Fibroblast of skin of left quadriceps (primary cell): ENCODE measurements around the gene GPX4.
"Not testable (repeated sequence)": the region's sequence is repeated elsewhere in the genome, so short reads cannot be mapped to it uniquely, and the experiment has no call there.

Experiments
- DNase-seq, 2 experiments: peaks; one replicate each; pipeline ENCODE4 v3.0.0-alpha.2; 2013; ENCODE audit warnings: low read depth in 2 of 2

Gene GPX4

DNA sequence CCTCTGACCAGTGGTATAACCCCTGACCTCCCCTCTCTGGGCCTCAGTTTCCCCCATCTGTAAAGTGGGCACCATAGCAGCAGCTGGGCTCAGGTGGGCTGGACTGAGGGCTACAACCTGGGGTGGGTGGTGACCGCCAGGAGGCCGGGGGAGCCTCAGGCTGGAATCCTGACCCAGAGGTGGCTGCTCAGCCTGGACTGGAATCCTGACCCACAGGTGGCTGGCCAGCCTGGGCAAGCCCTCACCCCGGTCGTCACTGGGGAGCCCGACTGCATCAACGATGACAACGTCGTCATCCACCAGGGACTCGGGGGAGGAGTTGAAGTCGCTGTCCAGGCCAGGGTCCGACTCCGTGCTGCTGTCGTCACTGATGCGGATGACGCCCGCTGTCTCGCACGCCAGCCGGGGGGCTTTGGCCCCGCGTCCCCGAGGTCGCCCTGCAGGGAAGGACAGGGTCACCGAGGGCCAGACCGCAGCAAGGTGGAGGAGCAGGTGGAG, 10.2 kb downstream of the GPX4 start:
- no peak for DNase-seq

DNA sequence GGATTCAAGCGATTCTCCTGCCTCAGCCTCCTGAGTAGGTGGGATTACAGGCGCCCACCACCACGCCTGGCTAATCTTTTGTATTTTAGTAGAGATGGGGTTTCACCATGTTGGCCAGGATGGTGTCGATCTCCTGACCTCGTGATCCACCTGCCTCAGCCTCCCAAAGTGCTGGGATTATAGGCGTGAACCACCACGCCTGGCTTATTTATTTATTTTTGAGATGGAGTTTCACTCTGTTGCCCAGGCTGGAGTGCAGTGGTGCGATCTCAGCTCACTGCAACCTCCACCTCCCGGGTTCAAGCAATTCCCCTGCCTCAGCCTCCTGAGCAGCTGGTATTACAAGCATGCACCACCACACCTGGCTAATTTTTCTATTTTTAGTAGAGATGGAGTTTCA, 10.9 kb downstream of the GPX4 start:
- DNase-seq = not testable (repeated sequence)

DNA sequence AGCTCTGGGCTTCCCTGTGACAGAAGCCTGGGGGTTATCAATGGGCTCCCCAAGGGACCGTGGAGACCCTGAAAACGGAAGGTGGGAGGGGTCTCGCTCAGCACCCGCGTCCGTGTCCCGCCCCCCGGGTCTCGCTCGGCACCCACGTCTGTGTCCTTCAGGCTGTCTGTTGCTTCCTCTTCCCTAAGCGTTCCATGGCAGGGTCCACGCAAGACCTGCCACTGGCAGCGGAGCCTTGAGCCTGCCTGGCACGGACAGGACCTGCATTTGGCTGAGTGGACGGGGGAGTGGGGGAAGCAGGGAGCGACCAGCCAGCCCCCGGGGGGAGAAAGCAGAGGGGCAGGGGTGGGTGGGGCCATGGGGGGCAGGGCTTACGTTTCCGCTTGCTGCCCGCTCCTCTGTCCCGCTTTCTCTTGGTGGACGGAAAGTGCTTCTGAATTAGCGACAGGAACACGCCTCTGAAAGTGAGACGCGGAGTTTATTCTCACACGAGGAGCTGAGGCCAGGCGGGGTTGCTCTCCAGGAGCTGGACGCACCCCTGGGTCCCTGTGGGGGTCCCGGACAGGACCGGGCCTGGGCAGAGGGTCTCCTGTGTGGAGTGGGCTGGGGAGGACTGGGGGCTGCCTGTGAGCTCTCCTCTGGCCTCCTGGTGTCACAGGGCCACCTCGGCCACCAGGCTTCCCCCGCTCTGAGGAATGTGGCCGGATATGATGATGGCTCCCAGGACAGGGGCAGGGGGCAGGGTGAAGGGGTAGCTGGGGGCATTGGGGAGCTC, 12.0 kb downstream of the GPX4 start:
- no peak for DNase-seq

DNA sequence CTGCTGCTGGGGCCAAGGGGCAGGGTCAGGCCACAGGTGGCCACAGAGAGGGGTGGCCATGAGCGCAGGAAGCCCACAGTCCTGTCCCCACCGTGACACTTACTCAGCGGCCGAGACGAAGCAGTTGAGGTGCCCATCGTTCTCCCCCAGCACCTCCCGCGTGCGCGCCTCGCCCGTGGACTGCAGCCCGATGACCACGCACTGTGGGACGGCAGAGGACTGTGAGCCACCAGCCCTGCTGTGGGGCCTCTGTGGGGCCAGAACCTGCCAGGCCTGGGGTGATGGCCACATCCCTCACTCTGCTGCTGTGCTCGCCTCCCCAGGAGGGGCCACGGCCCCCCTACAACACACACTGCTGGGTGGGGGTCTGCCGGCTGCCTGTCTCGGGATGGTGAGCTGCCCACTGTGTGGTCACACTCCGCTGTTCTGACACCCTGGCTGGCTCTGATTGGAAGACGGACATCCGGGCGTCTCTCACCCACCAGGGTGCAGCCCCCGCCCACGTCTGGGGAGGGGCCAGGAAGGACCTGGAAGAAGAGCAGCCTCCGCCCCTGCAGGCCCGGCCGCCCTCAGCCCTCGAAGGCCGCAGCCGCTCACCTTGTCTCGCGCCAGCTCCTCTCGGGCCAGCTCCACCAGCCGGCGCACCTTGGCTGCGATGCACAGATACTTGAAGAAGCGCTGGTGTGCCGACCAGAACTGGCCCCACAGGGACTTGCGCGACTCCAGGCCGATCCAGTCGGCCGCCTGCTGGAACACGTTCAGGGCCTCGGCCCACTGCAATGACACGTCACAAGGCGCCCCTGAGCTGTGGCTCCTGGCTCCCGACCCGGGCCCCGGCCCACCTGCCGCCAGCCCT, 13.2 kb downstream of the GPX4 start:
- no peak for DNase-seq

DNA sequence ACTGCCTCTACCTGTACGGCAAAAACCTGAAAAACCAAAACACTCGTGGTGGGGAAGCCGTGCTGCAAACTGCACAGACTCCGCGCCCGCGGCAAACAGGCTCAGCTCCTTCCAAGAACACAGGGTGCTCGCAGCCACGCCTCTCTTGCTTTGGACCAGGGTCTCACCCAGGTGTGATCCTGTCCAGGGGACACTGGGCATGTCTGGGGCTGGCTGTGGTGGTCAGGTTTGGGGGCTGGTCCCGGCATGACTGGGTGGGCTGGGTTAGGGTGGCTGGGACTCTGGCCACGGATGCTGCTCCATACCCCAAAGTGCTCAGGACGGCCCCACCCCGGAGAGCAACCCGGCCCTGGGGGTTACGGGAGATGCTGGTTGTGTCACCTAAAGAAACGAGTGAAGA, 13.9 kb downstream of the GPX4 start:
- no peak for DNase-seq

DNA sequence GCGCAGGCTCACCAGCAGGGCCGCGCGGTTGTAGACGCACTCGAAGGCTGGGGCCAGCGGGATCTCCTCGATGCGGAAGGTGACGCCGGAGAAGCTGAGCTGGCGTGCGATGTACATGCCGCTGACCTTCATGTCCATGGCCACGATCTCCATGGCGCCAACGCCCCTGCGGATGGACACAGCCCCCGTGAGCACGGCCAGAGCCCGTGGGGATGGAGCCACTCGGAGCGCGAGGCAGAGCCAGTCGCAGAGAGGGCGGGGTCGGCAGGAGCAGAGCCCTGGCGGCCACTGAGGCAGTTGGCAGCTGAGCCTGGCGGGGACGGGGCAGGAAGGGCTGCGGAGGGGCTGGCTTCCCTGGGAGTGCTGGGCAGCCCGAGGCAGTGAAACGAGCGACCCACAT, 15.2 kb downstream of the GPX4 start:
- no peak for DNase-seq

DNA sequence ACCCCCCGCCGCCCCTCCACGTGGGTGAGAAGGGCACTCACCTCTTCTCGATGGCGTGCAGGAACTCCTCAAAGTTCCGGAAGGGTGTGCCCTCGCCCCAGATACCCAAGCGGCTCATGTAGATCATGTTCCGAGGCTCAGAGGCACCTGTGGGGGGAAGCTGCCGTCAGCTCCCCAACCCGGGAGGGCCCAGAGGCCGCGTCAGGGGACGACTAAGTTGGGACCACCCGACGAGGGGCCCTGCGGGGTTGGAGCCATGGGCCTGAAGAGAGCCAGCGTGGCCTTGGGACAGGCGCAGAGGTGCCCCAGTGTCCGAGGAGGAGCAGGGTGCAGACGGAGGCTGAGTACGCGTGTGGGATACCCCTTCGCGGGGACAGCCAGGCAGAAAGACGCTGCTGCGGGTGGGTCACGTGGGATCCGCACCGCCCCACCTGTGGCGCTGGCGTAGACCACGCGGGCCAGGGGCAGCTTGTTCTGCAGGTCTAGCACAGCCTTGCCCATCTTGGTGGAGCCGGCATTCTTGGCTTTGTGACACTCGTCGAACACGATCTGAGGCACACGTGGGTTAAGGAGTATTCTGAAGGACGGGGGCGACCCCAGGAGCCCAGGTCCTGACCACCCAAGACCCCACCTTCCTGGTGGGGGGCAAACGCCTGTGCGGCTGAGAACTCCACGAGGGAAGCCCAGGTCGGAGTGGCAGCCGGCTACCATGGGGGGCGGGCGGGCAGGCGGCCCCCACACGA, 15.9 kb downstream of the GPX4 start:
- DNase-seq = no peak

DNA sequence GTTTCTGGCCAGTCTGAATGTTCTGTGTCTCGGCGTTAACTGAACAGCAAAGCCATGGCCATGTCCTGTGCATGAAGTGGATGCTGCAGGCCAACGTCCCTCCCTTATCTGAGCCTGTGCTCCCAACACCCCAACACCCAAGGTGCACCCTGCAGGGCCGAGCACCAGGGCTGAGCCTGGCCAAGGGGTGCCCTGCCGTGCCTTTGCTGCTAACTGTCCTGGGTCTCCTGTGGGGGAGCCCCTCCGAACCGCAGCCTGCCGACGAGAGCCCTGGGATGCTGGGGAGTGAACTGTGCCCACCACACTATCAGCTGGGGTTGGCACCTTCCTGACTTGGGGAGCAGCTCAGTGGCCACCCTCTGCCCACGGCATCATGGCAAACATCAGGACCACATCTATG, 17.6 kb downstream of the GPX4 start:
- DNase-seq = no peak

DNA sequence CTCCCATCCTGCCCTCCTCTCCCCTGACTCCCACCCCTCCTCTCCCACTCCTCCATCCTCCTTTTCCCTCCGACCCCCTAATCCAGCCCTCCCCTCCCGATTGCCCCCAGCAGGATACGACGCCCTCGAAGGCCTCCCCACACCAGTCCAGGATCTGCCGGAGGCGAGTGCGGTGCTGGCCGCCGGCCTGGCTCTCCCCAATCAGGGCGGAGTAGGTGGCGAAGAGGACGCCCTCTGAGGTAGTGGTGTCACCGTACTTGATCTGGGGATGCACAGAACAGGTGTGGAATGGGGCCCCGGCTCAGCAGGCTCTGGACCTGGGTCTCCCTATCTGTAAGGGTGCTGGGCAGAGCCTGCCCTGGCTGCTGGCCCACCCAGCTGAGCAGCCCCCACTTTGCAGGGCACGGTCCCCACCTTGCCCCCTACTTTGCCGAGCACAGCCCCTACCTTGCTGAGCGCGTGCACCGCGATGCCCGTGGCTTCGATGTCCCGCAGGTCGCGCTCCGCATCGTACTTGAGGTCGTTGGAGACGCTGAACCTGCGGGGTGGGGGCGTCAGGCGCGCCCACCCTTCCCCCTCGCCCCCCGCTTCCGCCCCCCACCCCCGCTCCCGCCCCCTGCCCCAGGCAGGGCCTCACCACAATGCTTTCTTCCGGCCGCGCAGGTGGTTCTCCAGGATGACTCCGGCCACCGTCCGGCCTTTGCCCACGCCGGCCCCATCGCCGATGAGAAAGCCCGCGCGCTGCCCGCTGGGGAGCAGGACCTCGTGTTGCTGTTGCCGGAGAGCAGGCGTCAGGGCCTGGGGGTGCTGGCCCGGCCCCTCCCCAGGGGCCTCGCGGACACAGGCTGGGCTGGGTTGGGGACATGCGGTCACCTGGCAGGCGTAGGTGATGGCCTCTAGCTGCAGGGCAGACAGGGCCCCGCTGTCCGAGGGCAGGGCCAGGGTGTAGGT, 18.5 kb downstream of the GPX4 start:
- no peak for DNase-seq

DNA sequence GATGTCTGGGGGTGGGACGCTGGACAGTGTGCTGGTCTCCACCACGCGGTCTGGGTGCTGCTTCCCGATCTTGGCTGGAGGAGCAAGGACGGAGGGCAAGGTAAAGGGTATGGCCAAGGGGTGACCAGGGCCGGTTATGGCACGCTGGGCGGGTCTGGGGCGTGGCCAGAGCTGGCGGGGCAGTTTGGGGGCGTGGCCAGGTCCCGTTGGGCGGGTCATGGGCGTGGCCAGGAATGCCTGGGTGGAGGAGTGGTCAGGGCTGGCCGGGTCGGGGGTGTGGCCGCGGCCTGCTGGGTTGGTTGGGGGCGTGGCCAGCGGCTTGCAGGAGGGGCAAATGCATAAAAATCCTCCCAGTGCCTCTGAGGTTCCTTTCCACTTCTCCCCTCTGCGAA, 19.2 kb downstream of the GPX4 start:
- no peak for DNase-seq

DNA sequence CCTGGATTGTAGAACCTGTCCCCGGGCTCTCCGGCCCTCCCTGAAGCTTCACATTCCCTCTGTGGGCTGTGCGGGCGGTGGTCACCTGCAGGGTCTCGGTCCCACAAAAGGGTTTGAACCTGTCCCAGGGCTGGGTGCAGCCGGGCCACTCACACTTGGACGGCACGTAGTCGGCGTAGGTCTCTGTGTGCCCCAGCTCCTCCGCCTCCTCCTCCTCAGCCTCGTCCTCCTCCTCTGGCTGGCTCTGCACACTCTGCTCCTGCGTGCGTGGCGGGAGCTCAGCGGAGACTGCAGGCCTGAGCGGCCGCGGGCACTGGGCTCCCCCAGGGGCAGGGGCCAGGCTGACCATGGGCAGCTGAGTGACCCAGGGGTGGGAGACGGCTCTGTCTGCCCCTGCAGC, 19.6 kb downstream of the GPX4 start:
- no peak for DNase-seq

DNA sequence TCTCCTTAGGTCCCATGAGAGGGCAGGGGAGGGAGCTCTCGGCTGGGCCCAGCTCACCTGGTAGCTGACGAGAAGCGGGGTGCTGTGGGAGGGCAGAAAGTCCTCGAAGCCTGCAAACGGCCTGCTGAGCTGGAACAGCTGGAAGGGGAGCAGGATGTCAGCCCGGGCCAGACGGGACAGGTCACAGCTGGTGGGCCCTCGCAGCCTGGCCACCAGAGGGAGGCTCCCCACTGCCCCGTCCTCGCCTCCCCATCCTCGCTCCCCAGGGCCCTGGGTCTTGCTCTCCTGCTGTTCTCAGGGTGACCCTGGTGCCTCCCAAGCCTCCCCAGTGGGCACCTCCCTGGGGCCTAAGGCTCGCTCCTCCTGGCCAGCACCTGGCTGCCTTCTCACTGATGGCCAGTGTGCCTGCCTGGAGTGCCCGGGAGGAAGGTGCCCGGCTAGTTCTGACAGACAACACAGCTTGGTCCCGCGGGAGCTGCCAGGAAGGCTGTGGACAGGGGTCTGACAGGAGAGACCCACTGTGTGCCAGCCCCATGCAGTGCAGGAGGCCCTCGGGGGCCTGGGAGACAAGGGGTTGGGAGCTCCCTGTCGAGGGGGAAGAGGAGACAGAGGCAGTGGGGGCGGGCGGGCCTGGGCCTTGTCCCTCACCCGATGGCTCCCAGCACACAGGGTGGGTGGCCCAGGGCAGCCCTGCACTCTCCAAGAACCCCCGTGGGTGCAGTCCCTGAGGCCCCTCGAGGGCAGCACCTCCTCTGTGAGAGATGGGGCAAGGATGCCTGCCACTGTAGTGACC, 20.3 kb downstream of the GPX4 start:
- DNase-seq = no peak

DNA sequence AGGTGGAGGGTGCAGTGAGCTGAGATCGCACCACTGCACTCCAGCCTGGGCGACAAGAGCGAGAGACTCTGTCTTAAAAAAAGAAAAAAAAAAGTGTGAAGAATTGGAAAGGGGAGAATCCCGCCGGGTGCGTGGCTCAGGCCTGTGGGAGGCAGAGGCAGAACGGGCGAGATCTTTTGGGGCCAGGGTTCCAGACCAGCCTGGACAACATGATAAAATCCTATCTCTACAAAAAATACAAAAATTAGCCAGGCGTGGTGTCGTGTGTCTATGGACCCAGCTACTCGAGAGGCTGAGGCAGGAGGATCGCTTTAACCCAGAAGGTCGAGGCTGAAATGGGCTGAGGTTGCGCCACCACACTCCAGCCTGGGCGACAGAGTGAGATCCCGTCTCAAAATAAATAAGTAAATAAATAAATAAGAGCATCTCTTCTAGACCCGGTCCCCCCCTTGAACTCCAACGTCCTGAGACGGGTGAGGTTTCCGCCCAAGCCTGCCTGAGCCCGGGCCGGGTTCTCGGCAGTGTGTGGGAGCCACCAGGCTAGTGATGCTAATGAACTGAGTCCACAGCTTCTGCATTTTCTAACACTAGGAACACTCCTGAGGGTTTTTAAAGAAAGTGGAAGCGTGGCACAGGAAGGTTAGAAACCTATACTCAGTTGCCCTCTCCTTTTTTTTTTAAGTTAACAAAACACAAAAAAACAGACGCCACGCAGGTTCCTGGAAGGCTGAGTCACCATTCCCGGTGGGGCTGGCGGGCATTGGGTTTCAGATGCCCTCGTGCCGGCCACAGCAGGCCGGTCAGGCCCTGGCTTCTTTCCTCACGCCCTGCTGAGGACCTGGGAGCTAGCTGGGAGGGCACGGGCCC, 22.0 kb downstream of the GPX4 start:
- no peak for DNase-seq

DNA sequence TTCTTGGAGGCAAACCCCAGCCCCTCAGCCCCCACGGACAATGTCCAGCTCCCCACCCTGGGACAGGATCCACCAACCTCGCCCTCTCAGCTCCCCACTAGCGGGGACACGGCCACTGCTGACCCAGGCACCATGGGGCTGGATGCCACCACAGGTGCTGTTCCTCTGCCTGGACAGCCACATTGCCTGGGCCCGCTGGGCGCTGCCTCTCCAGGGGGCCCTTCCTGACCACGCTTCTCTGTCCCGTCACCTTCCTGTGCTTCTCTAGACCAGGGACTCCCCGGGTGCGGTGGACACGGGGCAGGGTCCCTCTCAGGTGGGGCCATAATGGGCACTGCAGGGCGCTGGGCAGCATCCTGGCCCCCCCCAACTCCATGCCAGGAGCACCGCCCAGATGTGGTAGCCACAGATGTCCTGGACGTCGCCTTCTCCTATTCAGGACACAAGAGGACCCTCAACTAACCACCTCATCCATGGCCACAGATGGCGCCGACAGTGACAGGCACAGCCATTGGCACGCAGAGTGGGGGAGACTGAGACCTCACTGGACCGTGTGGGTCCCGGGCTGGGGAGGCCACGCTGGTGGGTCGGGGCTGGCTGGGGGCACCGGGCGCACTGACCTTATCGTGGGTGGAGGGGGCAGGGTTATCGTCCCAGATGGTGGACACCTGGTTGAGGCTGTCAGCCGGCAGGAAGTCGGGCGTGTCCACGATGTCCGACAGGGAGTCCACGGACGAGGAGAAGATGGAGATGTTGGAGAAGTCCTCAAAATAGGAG, 23.4 kb downstream of the GPX4 start:
- no peak for DNase-seq

DNA sequence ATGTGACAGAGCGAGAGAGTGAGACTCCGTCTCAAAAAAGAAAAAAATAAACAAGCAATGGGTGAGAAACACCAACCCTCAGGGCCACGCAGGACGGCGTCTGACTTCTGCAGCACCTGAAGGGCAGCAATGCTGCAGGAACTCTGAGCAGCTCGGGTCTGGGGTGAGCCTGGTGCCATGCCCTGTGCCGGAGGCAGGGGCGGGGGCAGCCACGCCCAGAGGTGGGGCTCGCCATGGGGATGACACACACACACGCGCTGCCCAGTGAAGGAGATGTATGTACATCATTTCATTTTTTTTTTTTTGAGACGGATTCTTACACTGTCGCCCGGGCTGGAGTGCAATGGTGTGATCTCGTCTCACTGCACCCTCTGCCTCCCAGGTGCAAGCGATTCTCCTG, 24.3 kb downstream of the GPX4 start:
- DNase-seq = no peak

DNA sequence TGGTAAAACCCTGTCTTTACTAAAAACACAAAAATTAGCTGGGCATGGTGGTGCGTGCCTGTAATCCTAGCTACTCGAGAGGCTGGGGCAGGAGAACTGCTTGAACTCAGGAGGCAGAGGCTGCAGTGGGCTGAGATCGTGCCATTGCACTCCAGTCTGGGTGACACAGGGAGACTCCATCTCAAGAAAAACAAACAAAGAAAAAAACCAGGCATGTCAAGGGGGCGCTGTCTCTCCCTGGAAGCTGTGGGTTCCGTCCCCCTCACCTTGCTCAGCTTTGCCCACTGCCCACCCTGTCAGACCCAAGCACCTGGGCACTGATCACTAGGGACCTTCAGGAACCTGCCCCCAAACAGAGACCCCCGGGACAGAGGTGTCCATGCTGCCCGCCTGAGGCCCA, 25.3 kb downstream of the GPX4 start:
- DNase-seq = not testable (repeated sequence)

DNA sequence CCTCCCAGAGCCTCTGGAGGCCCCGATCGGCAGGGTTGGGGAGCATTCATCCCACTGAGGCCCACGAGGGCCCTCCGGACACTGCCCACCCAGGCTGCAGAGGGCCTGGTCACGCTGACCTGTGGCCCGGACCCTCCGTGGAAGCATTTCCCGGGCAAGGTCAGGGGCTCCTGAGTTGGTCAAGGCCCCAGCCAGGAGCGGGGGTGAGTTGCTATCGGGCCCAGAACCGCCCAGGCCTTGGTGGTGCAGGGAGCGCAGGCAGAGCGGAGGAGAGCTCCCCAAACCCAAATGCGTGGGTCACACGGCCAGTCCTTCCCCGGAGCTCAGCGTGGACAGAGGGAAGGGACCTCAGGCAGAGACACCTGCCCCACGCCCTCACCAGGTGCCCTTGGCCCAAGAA, 25.7 kb downstream of the GPX4 start:
- DNase-seq = no peak
